Measurements from ENCODE around the gene ARMH4. TPM values are rescaled to one million over a fixed set of nuclear protein-coding genes. Genes with fewer than 3 reads are reported as not detected.

The ARMH4 gene
- total RNA-seq, 2 donors from 2014 or later = 1.0 TPM; not detected in 1

DNA sequence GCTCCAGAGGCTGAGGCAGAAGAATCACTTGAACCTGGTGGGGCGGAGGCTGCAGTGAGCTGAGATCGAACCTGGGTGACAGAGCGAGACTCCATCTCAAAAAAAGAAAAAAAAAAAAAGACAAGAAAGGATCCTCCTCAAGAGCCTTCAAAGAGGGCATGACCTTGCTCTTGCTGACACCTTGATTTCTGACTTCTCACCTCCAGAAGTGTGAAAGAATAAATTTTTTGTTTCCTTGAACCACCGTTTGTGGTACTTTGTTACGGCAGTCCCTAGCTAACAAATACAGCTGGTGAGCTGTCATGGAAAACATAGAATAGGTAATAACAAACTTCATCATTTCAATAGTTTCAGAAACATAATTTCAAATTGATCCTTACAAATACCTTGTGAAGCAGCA lies 46.1 kb upstream of the ARMH4 start:
- TF ChIP-seq, protein P1, sequence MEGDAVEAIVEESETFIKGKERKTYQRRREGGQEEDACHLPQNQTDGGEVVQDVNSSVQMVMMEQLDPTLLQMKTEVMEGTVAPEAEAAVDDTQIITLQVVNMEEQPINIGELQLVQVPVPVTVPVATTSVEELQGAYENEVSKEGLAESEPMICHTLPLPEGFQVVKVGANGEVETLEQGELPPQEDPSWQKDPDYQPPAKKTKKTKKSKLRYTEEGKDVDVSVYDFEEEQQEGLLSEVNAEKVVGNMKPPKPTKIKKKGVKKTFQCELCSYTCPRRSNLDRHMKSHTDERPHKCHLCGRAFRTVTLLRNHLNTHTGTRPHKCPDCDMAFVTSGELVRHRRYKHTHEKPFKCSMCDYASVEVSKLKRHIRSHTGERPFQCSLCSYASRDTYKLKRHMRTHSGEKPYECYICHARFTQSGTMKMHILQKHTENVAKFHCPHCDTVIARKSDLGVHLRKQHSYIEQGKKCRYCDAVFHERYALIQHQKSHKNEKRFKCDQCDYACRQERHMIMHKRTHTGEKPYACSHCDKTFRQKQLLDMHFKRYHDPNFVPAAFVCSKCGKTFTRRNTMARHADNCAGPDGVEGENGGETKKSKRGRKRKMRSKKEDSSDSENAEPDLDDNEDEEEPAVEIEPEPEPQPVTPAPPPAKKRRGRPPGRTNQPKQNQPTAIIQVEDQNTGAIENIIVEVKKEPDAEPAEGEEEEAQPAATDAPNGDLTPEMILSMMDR (IDR thresholded peaks at IDR 0.05) = no peak
- no peak for TF ChIP-seq POLR2A (IDR thresholded peaks at IDR 0.05)
- intact Hi-C loops (cut with DNase I) = no loop called here
- Histone ChIP-seq H3K36me3 (replicated peaks in 1 of 2; ENCODE audit: insufficient read depth in 1 of 2, low read depth in 2 of 2) (no peaks in the 10 kb centered on the region), H3K4me3 (no peak overlapping the region), H3K9me3 (no peaks in the 10 kb centered on the region), H3K4me1 (peaks cover 15% of the 10 kb centered on the region), H3K27me3 (no peaks in the 10 kb centered on the region), H3K27ac (no peak overlapping the region)
- DNase-seq (no peak), ATAC-seq (no peak)
- WGBS, 2 donors = 91 to 94% methylated on average over 5 of the region's 5 CpGs

DNA sequence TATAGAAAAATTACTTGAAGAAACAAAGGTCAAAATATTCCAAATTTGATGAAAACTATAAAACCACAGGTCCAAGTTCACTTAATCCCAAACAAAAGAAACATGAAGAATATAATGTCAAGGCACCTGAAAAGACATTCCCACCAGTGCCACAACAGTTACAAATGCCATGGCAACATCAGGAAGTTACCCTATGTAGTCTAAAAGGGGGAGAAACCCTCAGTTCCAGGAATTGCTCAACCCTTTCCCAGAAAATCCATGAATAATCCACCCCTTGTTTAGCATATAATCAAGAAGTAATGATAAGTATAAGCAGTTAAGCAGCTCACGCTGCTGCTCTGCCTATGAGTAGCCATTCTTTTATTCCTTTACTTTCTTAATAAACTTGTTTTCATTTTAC lies 44.2 kb upstream of the ARMH4 start:
- no peaks in the 10 kb centered on the region for H3K36me3 ChIP-seq (replicated peaks in 1 of 2; ENCODE audit: insufficient read depth in 1 of 2, low read depth in 2 of 2)
- DNase-seq = no peak

DNA sequence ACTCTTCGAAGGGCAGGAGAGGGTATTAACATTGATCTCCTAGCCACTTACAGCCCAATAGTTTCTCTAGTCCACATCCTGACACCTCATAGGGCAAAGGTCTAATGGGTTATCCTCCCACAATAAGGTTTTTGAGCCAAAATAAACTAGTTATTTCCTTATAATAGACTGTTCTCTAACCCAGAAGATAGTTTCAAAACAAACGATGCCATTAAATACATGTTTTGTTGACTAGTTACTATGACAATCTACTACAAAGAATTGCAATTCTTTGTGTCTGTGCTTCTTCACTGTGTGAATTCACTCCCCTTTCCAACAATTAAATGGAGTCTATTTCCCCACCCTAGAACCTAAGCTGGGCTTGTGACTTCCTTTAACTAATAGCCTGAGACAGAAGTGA lies 41.5 kb upstream of the ARMH4 start:
- no peak for TF ChIP-seq POLR2A (IDR thresholded peaks at IDR 0.05)
- TF ChIP-seq, protein P1 (IDR thresholded peaks at IDR 0.05) = no peak
- no peak overlapping the region for H3K4me3 ChIP-seq
- no peaks in the 10 kb centered on the region for H3K27me3 ChIP-seq
- H3K4me1 ChIP-seq = no peaks in the 10 kb centered on the region
- ATAC-seq (no peak), DNase-seq (no peak)
- intact Hi-C loops (cut with DNase I) = no loop called here
- no peaks in the 10 kb centered on the region for H3K36me3 ChIP-seq (replicated peaks in 1 of 2; ENCODE audit: insufficient read depth in 1 of 2, low read depth in 2 of 2)
- H3K9me3 ChIP-seq = no peaks in the 10 kb centered on the region
- WGBS, 2 donors = 61 to 64% methylated on average over 2 of the region's 2 CpGs
- H3K27ac ChIP-seq = no peak overlapping the region

More for the DNA sequence above, 44.2 kb upstream of the ARMH4 start:
- no peak for ATAC-seq
- H3K4me3 ChIP-seq = no peak overlapping the region
- intact Hi-C loops (cut with DNase I) = no loop called here
- 78 to 88% methylated on average over 1 of the region's 1 CpG for WGBS, 2 donors
- no peaks in the 10 kb centered on the region for H3K9me3 ChIP-seq
- H3K27ac ChIP-seq = no peak overlapping the region
- no peaks in the 10 kb centered on the region for H3K27me3 ChIP-seq
- no peak for TF ChIP-seq POLR2A (IDR thresholded peaks at IDR 0.05)
- TF ChIP-seq, protein P1 (IDR thresholded peaks at IDR 0.05) = no peak
- H3K4me1 ChIP-seq = peaks cover 4% of the 10 kb centered on the region

DNA sequence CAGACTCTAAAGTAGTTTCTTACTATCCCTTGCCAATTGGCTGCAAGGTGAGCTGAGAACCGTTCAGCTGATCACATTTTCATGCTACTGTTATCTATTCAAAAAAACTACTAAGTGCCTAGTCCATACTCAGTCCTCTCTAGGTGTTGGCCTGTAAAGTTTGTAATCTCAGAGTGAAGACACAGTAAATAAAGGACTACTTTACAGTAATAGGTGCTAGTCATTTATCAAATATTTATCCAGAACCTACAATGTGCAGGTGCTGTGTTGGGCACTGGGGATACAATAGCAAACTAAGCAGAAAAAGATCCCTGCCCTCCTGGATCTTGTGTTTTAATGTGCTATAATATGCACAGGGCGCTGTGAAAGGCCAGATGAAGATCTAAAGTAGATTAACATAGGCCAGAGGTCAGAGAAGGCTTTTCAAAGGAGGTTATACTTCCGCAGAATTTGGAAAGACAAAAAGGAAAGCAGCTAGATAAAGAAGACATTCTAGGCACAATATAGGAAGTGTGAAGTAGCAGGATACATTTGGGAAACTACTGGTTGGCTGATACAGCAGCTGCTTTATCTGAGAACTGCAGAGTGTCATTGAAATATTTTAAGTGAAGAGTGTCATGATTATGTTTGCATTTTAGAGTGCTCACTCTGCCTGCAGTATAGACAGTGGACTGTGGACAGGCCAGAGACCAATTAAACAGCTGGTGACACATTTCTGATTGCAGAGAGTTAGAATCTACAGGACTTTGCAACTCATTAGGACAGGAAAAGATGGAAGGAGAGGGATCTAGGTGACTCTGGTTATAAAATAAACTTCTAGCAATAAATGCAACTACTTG lies 40.0 kb upstream of the ARMH4 start:
- Histone ChIP-seq H3K4me3 (no peak overlapping the region), H3K27ac (no peak overlapping the region), H3K4me1 (no peaks in the 10 kb centered on the region), H3K27me3 (no peaks in the 10 kb centered on the region), H3K9me3 (no peaks in the 10 kb centered on the region), H3K36me3 (replicated peaks in 1 of 2; ENCODE audit: insufficient read depth in 1 of 2, low read depth in 2 of 2) (no peaks in the 10 kb centered on the region)
- intact Hi-C loops (cut with DNase I) = no loop called here
- 48 to 62% methylated on average over 3 of the region's 3 CpGs for WGBS, 2 donors
- DNase-seq = no peak
- no peak for ATAC-seq
- TF ChIP-seq POLR2A (IDR thresholded peaks at IDR 0.05) = no peak
- TF ChIP-seq, protein P1 (IDR thresholded peaks at IDR 0.05) = no peak

DNA sequence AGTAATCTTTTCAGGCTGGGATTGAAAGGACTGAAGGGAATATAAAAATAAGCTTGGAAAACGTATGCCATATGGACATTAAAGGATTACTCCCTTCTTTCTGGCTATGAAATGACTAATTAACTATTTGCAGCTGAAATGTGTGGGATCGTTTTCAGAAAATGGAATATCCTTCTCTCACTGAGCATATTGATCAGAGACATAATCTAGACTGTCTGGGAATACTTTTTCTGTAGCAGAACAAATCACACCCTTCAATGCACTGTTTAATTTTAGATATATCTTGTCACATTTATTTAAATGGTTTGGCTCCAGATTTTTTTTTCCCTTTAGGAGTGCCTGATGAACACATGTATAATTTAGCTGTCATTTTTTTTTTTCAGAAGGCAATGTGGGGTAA lies 37.2 kb upstream of the ARMH4 start:
- H3K36me3 ChIP-seq (replicated peaks in 1 of 2; ENCODE audit: insufficient read depth in 1 of 2, low read depth in 2 of 2) = no peaks in the 10 kb centered on the region
- no peaks in the 10 kb centered on the region for H3K4me1 ChIP-seq
- no peak overlapping the region for H3K4me3 ChIP-seq
- TF ChIP-seq POLR2A (IDR thresholded peaks at IDR 0.05) = no peak
- TF ChIP-seq, protein P1 (IDR thresholded peaks at IDR 0.05) = no peak
- no peak overlapping the region for H3K27ac ChIP-seq
- H3K9me3 ChIP-seq = no peaks in the 10 kb centered on the region
- ATAC-seq = no peak
- 47 to 59% methylated on average over 2 of the region's 2 CpGs for WGBS, 2 donors
- no peak for DNase-seq
- intact Hi-C loops (cut with DNase I) = no loop called here
- no peaks in the 10 kb centered on the region for H3K27me3 ChIP-seq
